ENCODE measurements around the gene KIAA0753.

The KIAA0753 gene

GRCh38 chr17:6684881-6685767 is 44.6 kb upstream of the KIAA0753 start:
- Histone ChIP-seq H3K9me3 (ENCODE audit: low read length) (no peaks in the 10 kb centered on the region), H3K27me3 (ENCODE audit: insufficient read depth, low read length) (no peaks in the 10 kb centered on the region), H4K20me1 (ENCODE audit: insufficient read depth, low read length) (no peaks in the 10 kb centered on the region), H2AFZ (ENCODE audit: low read length) (no peak overlapping the region), H3K27ac (ENCODE audit: low read depth, low read length, poor library complexity, severe bottlenecking) (no peak overlapping the region), H3K79me2 (ENCODE audit: insufficient read depth, low read length) (no peaks in the 10 kb centered on the region), H3F3A (ENCODE audit: insufficient read depth, low read length) (no peaks in the 10 kb centered on the region), H3K4me2 (ENCODE audit: low read length) (no peak overlapping the region), H3K4me1 (ENCODE audit: insufficient read depth, low read length, severe bottlenecking) (no peaks in the 10 kb centered on the region), H3K9ac (ENCODE audit: low read length) (no peak overlapping the region), H3K36me3 (ENCODE audit: insufficient read depth, low read length) (no peaks in the 10 kb centered on the region), H3K4me3 (ENCODE audit: low read depth, low read length, poor library complexity, severe bottlenecking) (no peak overlapping the region), H3K9me2 (ENCODE audit: low read depth, low read length) (no peaks in the 10 kb centered on the region)
- TF ChIP-seq EZH2 (IDR thresholded peaks at IDR 0.05; ENCODE audit: borderline replicate concordance, low read length) (no peak), CTCF (IDR thresholded peaks at IDR 0.05; ENCODE audit: low read length) (no peak)

DNA sequence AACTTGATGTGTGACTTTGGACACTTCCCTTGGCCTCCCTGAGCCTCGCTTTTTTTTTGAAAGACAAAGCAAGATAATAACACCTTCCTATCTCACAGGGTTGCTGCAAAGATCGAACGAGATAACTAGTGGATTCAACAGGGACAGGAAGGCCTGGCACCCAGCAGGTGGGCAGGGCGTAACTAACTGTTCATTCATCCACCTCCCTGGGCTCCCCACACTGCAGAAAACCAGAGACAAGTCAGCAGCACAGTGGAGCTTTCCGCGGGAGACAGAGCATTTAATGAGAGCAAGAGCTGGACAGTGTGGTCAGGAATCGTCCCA is 43.9 kb upstream of the KIAA0753 start:
- Histone ChIP-seq H3K9me3 (ENCODE audit: low read length) (no peaks in the 10 kb centered on the region), H3K4me2 (ENCODE audit: low read length) (no peak overlapping the region), H3K9ac (ENCODE audit: low read length) (no peak overlapping the region), H3K9me2 (ENCODE audit: low read depth, low read length) (no peaks in the 10 kb centered on the region), H3K4me1 (ENCODE audit: insufficient read depth, low read length, severe bottlenecking) (no peaks in the 10 kb centered on the region), H3K27ac (ENCODE audit: low read depth, low read length, poor library complexity, severe bottlenecking) (no peak overlapping the region), H2AFZ (ENCODE audit: low read length) (no peak overlapping the region), H3K79me2 (ENCODE audit: insufficient read depth, low read length) (no peaks in the 10 kb centered on the region), H3F3A (ENCODE audit: insufficient read depth, low read length) (no peaks in the 10 kb centered on the region), H3K4me3 (ENCODE audit: low read depth, low read length, poor library complexity, severe bottlenecking) (no peak overlapping the region), H3K27me3 (ENCODE audit: insufficient read depth, low read length) (no peaks in the 10 kb centered on the region), H4K20me1 (ENCODE audit: insufficient read depth, low read length) (no peaks in the 10 kb centered on the region), H3K36me3 (ENCODE audit: insufficient read depth, low read length) (no peaks in the 10 kb centered on the region)
- TF ChIP-seq EZH2 (IDR thresholded peaks at IDR 0.05; ENCODE audit: borderline replicate concordance, low read length), result no peak
- no peak for TF ChIP-seq CTCF (IDR thresholded peaks at IDR 0.05; ENCODE audit: low read length)

- Histone ChIP-seq H3K36me3 (ENCODE audit: insufficient read depth, low read length) (no peaks in the 10 kb centered on the region), H3F3A (ENCODE audit: insufficient read depth, low read length) (no peaks in the 10 kb centered on the region), H4K20me1 (ENCODE audit: insufficient read depth, low read length) (no peaks in the 10 kb centered on the region), H3K27me3 (ENCODE audit: insufficient read depth, low read length) (no peaks in the 10 kb centered on the region), H3K79me2 (ENCODE audit: insufficient read depth, low read length) (no peaks in the 10 kb centered on the region), H3K9me2 (ENCODE audit: low read depth, low read length) (no peaks in the 10 kb centered on the region), H3K9me3 (ENCODE audit: low read length) (no peaks in the 10 kb centered on the region), H3K4me1 (ENCODE audit: insufficient read depth, low read length, severe bottlenecking) (no peaks in the 10 kb centered on the region), H3K4me3 (ENCODE audit: low read depth, low read length, poor library complexity, severe bottlenecking) (no peak overlapping the region), H2AFZ (ENCODE audit: low read length) (no peak overlapping the region), H3K27ac (ENCODE audit: low read depth, low read length, poor library complexity, severe bottlenecking) (no peak overlapping the region), H3K9ac (ENCODE audit: low read length) (no peak overlapping the region), H3K4me2 (ENCODE audit: low read length) (no peak overlapping the region)
- no peak for TF ChIP-seq EZH2 (IDR thresholded peaks at IDR 0.05; ENCODE audit: borderline replicate concordance, low read length)
- TF ChIP-seq CTCF (IDR thresholded peaks at IDR 0.05; ENCODE audit: low read length), result no peak
Observed at GRCh38 chr17:6683730-6684459, 43.4 kb upstream of the KIAA0753 start.
